Peyer's patch (tissue), 4 donors: ENCODE results near the gene GJA5. TPM values are rescaled to one million over a fixed set of nuclear protein-coding genes. Genes with fewer than 3 reads are reported as not detected.

ENCODE experiments used
- DNase-seq, 3 donors: peaks; one replicate each; pipeline ENCODE4 v3.0.0-alpha.2; 2017 to 2019
- H3K27ac ChIP-seq, 4 donors: fragments of 200-600 bp; sonication (generic); one replicate each; pipeline ENCODE4 v1.5.1; 2016 to 2019
- H3K27me3 ChIP-seq, 2 donors: fragments of 200-600 bp; sonication (generic); one replicate each; pipeline ENCODE4 v1.5.1; 2019
- H3K36me3 ChIP-seq, 3 donors: fragments of 200-600 bp; sonication (generic); one replicate each; pipeline ENCODE4 v1.5.1; 2016 to 2019
- H3K4me1 ChIP-seq, 4 donors: fragments of 200-600 bp; sonication (generic); one replicate each; pipeline ENCODE4 v1.5.1; 2016 to 2019
- H3K4me3 ChIP-seq, 4 donors: fragments of 200-600 bp; sonication (generic); 1 replicate in 3 of 4; 2 replicates in 1 of 4; pipeline ENCODE4 v1.5.1; 2016 to 2019; ENCODE audit warnings: mild to moderate bottlenecking in 1 of 4
- H3K9me3 ChIP-seq, 4 donors: fragments of 200-600 bp; sonication (generic); one replicate each; pipeline ENCODE4 v1.5.1; 2016 to 2019; ENCODE audit warnings: mild to moderate bottlenecking in 1 of 4
- CTCF ChIP-seq, 6 experiments: fragments of 450-650 bp in 4 of 6; fragments of 200-600 bp in 2 of 6; sonication (generic) in 1 of 6; IDR thresholded peaks; one replicate each; pipeline ENCODE4 v1.5.1; 2017 to 2019; ENCODE audit warnings: antibody characterized with exemption in 6 of 6, mild to moderate bottlenecking in 3 of 6, moderate library complexity in 1 of 6
- POLR2A ChIP-seq, 2 donors: fragments of 450-650 bp; IDR thresholded peaks; one replicate each; pipeline ENCODE4 v1.5.1; 2017; ENCODE audit warnings: antibody characterized with exemption in 2 of 2, mild to moderate bottlenecking in 2 of 2, moderate library complexity in 2 of 2
- total RNA-seq, 4 donors: library from RNA; depleted of rRNA; stranded (reverse); fragments of >200 nt; gene quantifications; one replicate each; pipeline ENCODE4 v1.1.0, GENCODE V29; 2016

The GJA5 gene
- 1 to 10 TPM in 3 of 4 donors, under 1 TPM in 1; 0.70 to 4.1 (median 2.8) TPM for total RNA-seq

GRCh38 chr1:147760481-147761260 is at the start of gene GJA5:
GJA5 (minus strand) TSS chr1:147760602; CDS start chr1:147759238, 1,364 bp downstream.
- TF ChIP-seq CTCF (IDR thresholded peaks at IDR 0.05) (no peak), POLR2A (IDR thresholded peaks at IDR 0.05) (no peak)

DNA sequence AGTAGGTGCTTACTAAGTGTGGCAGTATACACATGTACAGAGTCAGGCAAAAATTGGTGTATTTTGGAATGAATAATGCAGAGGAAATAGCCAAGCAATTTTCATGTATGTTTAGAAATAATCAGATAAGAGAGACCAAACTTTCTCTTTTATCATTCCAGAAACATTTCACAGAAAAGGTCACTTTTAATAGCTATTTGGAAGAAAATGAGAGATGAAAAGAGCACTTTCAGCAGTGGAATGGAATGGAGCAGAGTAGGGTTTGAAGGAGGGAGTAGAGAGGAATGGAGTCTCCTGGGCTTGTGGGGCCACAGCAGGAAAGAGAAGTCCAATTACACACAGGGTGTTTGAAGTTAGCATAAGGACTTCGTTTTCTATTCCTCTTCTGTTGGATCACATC is 48.8 kb upstream of the GJA5 start:
- H3K36me3 ChIP-seq = no peaks in the 10 kb centered on the region
- no peaks in the 10 kb centered on the region for H3K4me1 ChIP-seq
- TF ChIP-seq CTCF (IDR thresholded peaks at IDR 0.05) (no peak), POLR2A (IDR thresholded peaks at IDR 0.05) (no peak)
- DNase-seq = no peak
- H3K27me3 ChIP-seq = no peaks in the 10 kb centered on the region
- H3K9me3 ChIP-seq = no peaks in the 10 kb centered on the region
- no peak overlapping the region for H3K4me3 ChIP-seq
- H3K27ac ChIP-seq = no peak overlapping the region

More at GRCh38 chr1:147760481-147761260, at the start of gene GJA5:
- Histone ChIP-seq H3K9me3 (no peaks in the 10 kb centered on the region), H3K27me3 (no peaks in the 10 kb centered on the region), H3K4me1 (peaks cover 0 to 4% (median 0%) of the 10 kb centered on the region in 4 donors), H3K27ac (no peak within 1 kb of the TSS), H3K36me3 (no peaks in the 10 kb centered on the region), H3K4me3 (no peak within 1 kb of the TSS)
- no peak for DNase-seq

DNA sequence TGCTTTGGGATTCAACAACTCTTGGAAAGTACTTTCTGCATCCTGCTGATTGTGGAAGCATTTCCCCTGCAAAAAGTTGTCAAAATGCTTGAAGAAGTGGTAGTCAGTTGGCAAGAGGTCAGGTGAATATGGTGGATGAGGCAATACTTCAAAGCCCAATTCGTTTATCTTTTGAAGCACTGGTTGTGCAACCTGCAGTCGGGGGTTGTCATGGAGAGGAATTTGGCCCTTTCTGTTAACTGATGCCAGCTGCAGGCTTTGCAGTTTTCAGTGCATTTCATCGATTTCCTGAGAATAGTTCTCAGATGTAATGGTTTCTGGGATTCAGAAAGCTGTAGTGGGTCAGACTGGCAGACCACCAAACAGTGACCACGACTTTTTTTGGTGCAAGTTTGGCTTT is 47.6 kb upstream of the GJA5 start:
- TF ChIP-seq POLR2A (IDR thresholded peaks at IDR 0.05) = no peak
- TF ChIP-seq CTCF (IDR thresholded peaks at IDR 0.05) = no peak
- Histone ChIP-seq H3K4me3 (no peak overlapping the region), H3K9me3 (no peaks in the 10 kb centered on the region), H3K36me3 (no peaks in the 10 kb centered on the region), H3K27ac (no peak overlapping the region), H3K27me3 (no peaks in the 10 kb centered on the region), H3K4me1 (no peaks in the 10 kb centered on the region)
- DNase-seq = no peak

GRCh38 chr1:147807405-147807804 is 47.0 kb upstream of the GJA5 start:
- no peaks in the 10 kb centered on the region for H3K27me3 ChIP-seq
- no peak overlapping the region for H3K4me3 ChIP-seq
- TF ChIP-seq POLR2A (IDR thresholded peaks at IDR 0.05) = no peak
- no peak for TF ChIP-seq CTCF (IDR thresholded peaks at IDR 0.05)
- no peak overlapping the region for H3K27ac ChIP-seq
- no peaks in the 10 kb centered on the region for H3K36me3 ChIP-seq
- H3K4me1 ChIP-seq = no peaks in the 10 kb centered on the region
- H3K9me3 ChIP-seq = no peaks in the 10 kb centered on the region
- no peak for DNase-seq

- Histone ChIP-seq H3K27ac (no peak overlapping the region), H3K9me3 (no peaks in the 10 kb centered on the region), H3K4me1 (no peaks in the 10 kb centered on the region), H3K36me3 (no peaks in the 10 kb centered on the region), H3K4me3 (no peak overlapping the region), H3K27me3 (no peaks in the 10 kb centered on the region)
- TF ChIP-seq CTCF (IDR thresholded peaks at IDR 0.05) (no peak), POLR2A (IDR thresholded peaks at IDR 0.05) (no peak)
- no peak for DNase-seq
These were observed 44.7 kb upstream of the GJA5 start for GRCh38 chr1:147804942-147805723.
